HT1080 (cell line): ENCODE results near the gene RPS6KA2. TPM values are rescaled to one million over a fixed set of nuclear protein-coding genes. Genes with fewer than 3 reads are reported as not detected.
"Not testable (repeated sequence)": the region's sequence is repeated elsewhere in the genome, so short reads cannot be mapped to it uniquely, and the experiment has no call there.

ENCODE experiments used
- DNase-seq: peaks from one replicate; pipeline ENCODE4 v3.0.0-alpha.2; 2015; ENCODE audit warnings: low read depth
- total RNA-seq: library from RNA; depleted of rRNA; stranded (reverse); fragments of >200 nt; shearing (Covaris generic); gene quantifications from 2 replicates; pipeline ENCODE4 v1.2.3, GENCODE V29; 2014

RPS6KA2 gene
- total RNA-seq, 1 experiment from 2014 or later = 3.2 TPM

DNA sequence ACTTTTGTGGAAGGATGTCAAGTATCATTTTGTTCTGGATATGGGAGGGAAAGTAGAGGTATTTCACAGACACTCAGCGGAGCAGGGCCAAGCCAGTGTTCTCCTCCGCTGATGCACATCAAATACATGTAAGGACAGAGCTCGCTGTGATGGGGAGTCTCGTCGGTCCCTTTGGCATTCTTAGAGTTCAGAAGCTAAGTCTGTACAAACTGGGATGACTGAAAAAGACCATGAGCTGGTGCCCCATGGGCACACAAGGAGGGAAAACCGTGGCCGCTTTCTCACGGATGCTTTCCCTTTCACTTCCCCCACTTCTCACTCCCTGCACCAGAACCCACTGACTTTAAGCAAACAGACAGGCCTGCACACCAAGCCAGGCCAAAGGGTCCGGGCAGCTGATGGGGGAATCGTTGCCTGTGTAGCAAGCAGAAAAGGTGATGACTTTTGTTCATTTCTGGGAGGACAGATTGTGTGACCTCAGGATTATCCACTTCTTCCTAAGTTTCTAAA is 216.6 kb downstream of the RPS6KA2 start:
- DNase-seq = no peak

DNA sequence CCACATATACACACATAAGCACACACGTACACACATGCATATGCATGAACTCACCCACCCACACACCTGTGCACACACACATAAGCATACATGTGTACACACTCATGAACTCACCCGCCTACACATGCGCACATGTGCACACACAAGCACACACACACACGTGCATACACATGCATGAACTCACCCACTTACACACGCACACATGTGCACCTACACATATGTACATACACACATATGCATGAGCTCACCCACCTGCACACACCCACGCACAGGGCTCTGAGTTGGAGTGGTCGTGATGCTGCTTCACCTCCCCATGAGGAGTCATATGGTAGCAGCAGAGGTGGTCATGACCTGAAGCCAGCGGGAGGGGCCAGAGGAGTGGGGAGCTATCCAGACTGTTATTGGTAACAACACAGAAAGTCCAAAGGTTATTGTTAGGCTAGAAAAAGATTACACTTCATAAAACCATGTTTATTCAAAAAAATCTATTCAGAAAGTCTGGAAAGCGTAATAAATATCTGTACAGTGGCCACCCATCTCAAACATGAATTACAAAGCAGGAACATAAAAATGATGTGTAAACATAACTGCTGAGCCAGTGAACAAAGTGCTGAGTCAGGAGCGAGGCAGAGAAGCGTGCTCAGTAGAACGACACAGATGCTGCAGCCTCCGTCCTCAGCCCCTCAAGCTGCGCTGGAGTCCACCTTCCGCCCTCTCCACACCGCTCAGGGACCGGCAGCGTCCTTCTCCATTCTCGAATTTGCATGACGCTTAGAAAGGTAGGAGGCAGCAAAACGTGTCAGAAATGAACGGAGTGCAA is 217.9 kb downstream of the RPS6KA2 start:
- no peak for DNase-seq

GRCh38 chr6:166406197-166406596 is 220.9 kb downstream of the RPS6KA2 start:
- DNase-seq = no peak

GRCh38 chr6:166405386-166405785 is 221.7 kb downstream of the RPS6KA2 start:
- DNase-seq = no peak

DNA sequence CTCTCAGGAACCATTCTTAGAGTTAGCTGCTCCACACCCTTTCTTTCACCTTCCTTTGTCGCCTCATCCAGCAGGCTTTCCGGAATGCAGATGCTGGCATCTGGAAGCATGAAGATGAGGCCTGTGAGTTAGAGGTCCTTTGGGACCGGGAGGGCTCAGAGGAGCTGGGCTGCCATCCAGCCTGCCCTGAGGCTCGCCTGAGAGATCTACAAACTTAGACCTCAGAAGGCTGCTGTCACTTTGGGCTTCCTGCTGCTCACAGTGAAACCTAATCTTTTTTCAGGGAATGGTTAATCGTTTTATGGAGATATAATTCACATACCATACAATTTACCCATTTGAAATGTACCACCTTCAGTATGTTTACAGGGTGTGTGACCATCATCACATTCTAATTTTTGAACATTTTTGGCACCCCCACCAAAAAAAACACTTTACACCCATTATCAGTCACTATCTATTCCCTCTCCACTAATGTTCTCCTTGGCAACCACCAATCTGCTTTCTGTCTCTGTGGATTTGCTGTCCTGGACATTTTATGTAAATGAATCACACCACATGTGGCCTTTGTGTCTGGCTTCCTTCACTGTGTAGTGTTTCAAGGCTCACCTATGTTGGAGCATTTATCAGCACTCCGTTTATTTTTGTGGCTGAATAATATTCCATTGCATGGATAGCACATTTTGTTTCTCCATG is 224.3 kb downstream of the RPS6KA2 start:
- DNase-seq = no peak

GRCh38 chr6:166400649-166401250 is 226.3 kb downstream of the RPS6KA2 start:
- peak; percentile 34 for DNase-seq

- DNase-seq = no peak
Measured at GRCh38 chr6:166400181-166400580, 226.9 kb downstream of the RPS6KA2 start.

GRCh38 chr6:166398348-166398747 is 228.7 kb downstream of the RPS6KA2 start:
- no peak for DNase-seq

- no peak for DNase-seq
Measured at GRCh38 chr6:166397849-166398248, 229.2 kb downstream of the RPS6KA2 start.

- DNase-seq = no peak
Measured at GRCh38 chr6:166395778-166396177, 231.3 kb downstream of the RPS6KA2 start.

GRCh38 chr6:166395351-166395750 is 231.7 kb downstream of the RPS6KA2 start:
- no peak for DNase-seq

DNA sequence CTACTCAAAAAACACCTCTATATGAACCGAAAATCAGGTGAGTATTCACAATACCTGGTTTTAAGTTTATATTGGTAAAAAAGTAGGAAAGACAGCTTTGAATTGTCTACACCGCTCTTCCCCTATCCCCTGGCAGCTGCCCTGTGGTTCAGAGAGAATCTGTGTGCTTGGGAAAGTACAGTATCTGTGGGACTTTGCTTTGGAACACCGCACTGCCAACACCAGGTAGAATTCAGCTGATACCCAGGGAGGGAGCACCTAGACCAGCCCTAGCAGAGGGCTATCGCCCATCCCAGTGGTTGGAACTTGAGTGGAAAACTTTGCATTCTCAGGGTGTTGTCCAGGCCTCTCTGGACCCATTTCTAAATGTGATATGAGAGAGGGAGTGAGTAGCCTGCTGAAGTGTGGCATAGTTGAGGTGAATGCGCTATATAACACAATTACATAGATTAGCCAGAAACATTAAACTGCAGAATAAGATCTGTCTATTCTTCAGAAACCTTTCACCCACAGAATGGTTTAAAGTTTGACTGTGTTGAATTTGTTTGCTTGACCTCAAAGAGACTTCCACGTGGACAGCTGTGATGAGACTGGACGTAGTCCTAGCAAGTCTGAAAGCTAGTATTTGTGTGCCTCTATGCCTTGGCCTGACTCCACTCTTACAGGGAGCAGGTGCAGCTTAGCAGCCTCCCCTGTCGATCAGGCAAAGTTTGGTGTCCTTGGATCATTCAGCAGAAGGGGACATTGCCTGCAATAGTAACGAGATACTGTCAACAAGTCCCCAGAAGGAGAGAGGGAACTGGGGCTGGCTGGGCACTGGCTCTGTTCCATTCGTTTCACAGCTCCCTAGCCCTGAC is 232.8 kb downstream of the RPS6KA2 start:
- DNase-seq = no peak

DNA sequence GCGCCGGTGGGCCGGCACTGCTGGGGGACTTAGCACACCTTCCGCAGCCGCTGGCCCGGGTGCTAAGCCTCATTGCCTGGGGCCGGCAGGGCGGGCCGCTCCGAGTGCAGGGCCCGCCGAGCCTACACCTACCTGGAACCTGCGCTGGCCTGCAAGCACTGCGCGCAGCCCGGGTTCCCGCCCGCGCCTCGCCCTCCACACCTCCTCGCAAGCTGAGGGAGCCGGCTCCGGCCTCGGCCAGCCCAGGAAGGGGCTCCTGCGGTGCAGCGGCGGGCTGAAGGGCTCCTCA is 233.6 kb downstream of the RPS6KA2 start:
- no peak for DNase-seq

GRCh38 chr6:166392755-166393534 is 234.1 kb downstream of the RPS6KA2 start:
- not testable (repeated sequence) for DNase-seq

- no peak for DNase-seq
Measured at GRCh38 chr6:166389119-166389518, 237.9 kb downstream of the RPS6KA2 start.

- no peak for DNase-seq
Measured at GRCh38 chr6:166388290-166389004, 238.6 kb downstream of the RPS6KA2 start.

- no peak for DNase-seq
Measured at GRCh38 chr6:166387642-166388289, 239.3 kb downstream of the RPS6KA2 start.

- DNase-seq = not testable (repeated sequence)
Measured at GRCh38 chr6:166387098-166387497, 240.0 kb downstream of the RPS6KA2 start.

GRCh38 chr6:166386111-166386510 is 240.9 kb downstream of the RPS6KA2 start:
- DNase-seq = no peak
